HL-60/S4 treated with retinoic acid at 250 ng/mL for 4 days and 3 days (cell line): ENCODE data around the gene IKZF3.
"Not testable (repeated sequence)": the region's sequence is repeated elsewhere in the genome, so short reads cannot be mapped to it uniquely, and the experiment has no call there.

Experiments used
- in situ Hi-C: fragments of 300-500 bp; cut with MboI; formaldehyde crosslinking; loops from 2 replicates; pipeline ENCODE4 v1.7.0; 2022; ENCODE audit warnings: low sequenced_read_pairs

The IKZF3 gene

DNA sequence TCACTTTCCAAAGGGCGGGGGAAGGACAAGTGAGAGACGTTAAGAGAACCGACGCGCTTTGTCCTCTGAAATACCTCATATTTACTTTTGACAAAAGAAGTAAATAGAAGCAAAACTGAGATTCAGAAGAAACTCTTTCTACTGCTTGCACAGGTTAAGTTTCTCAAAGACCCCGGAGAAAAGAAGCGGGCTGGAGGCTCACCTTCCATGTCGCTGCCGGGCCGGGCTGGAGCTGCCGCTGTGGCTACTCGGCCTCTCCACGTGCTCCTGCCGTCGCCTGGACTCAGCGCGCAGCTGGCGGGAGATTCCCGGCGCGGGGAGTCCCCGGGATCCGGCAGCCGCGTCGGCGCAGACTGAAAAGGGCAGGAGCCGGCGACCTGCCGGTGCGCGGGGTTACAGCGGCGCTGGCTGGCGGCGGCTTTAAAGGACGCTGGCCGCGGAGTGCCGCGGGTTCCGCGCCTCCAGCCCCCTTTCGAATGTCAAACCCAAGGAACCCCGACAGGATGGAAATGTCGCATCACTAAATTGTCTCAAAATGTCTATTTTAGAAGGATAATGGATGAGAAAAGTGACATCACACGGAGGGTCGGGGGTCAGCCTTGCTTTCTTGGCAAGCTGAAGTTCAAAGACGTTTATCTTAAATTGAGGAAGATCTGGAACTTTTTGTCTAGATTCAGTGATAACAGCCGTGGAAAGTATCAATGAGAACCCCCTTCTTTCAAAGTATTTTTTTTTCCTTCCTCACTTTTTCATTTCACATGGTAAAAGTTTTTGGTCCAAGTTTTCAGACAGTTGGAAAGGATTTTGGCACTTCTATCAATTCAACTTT lies at the start of gene IKZF3:
TSS of gene IKZF3 (minus strand) at position 395 of the 829 bp plus-strand sequence. CDS start at position 209, 186 bp downstream.
- in situ Hi-C loops = no loop called here

DNA sequence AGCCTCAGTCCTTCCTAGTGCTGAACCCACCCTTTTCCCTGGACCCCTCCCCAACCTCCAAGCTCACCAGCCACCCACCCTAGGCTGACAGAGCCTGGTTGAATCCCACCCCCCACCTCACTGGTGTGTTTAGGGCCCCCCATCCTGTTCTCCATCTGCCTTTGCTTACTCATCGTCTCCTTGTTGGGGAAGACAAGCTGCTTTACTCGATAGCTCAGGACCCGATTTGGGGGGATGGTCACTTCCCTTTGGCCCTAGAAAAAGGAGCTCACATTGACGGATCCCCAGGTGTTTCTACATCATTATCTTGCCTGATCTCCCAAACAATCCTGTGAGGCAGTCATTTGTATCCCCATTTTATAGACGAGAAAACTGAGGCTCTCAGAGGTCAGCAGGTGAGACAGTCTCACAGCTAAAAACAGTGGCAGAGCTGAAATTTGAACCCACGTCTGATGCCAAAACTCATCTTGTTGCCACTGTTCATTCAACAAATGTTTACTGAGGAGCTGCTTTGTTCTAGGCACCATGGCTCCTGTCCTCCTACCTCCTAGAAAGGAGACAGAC lies 44.8 kb upstream of the IKZF3 start:
- in situ Hi-C loops = no loop called here

DNA sequence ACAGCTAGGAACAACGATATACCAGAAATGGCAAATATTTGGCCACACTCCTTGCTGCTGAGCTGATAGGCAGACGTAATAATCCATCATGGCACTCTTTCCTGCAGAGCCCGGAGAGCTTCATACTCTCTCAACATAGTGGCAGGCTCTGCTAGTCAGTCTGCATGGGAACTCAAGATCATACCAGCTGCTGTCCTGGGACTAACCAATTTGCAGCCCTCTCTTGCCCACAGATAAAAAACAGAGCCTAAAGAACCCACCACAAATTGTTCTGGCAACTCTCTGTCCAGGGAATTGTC lies 40.8 kb upstream of the IKZF3 start:
- in situ Hi-C loops = no loop called here

DNA sequence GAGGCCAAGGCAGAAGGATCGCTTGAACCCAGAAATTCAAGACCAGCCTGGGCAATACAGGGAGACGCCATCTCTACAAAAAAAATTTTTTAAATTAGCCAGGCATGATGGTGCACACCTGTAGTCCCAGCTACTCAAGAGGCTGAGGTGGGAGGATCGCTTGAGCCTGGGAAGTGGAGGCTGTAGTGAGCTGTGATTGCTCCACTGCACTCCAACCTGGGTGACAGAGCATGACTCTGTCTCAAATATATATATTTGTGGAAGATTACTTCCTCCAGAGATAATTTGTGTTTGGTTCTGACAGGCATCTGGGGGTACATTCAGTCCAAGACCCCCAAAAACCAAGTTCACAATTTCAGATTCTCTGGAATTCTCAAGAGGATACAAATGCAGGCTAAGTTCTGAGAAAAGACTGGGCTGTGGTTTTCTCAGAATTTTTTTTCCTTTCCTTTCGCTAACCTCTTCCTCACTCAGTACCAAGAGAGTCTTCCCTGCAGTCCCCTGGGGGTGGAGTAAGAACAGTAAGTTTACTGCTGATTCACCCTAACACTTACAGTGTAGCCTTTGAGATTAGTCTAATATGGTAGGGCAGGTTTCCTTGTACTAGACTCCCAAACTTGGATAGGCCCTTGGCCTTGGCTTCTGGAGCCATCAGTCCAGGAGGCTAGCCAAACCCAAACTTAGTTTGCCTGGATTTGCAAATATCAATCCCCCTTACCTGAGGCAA lies 39.2 kb upstream of the IKZF3 start:
- in situ Hi-C loops = no loop called here

DNA sequence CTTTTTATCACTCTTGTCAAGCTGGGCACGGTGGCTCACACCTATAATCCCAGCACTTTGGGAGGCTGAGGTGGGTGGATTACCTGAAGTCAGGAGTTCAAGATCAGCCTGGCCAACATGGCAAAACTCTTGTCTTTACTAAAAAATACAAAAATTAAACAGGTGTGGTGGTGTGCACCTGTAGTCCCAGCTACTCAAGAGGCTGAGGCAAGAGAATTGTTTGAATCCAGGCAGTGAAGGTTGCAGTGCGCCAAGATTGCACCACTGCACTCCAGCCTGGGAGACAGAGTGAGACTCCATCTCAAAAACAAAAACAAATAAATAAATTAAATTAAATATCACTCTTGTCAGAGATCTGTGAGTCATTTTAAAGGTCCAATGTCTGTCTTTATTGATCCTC lies 37.9 kb upstream of the IKZF3 start:
- in situ Hi-C loops = not testable (repeated sequence)

DNA sequence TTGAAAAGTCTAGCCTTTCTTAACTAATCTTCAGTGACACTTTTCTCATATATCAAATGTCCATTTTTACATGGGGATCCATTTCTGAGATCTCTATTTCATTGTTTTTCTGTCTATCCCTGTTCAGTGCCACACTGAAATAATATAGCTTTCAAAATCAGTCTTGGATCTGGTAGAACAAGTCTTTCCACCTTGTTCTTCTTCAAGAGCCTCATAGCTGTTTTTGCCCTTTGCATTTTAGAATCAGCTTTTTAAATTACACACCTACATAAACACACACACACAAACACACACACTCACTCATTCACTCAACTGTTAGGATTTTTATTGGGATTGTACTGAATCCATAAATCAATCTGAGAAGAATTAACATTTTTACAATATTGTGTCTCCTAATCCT lies 35.1 kb upstream of the IKZF3 start:
- in situ Hi-C loops = no loop called here

DNA sequence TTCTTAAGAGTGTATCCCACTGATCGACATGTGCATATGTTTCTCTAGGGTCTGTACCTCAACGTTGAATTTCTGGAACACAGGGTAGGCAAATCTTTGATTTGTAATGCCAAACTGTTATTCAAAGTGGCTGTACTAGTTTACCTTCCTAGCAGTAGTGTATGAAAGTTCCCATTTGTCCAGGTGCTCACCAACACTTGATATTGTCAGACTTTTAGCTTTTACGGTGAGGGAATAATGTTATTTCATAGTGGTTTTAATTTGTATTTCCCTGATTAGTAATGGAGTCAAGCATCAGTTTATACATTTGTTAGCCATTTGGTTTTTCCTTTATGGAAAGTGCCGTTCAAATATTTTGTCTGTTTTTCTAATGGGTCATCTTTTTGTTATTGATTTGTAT lies 34.0 kb upstream of the IKZF3 start:
- in situ Hi-C loops = no loop called here

DNA sequence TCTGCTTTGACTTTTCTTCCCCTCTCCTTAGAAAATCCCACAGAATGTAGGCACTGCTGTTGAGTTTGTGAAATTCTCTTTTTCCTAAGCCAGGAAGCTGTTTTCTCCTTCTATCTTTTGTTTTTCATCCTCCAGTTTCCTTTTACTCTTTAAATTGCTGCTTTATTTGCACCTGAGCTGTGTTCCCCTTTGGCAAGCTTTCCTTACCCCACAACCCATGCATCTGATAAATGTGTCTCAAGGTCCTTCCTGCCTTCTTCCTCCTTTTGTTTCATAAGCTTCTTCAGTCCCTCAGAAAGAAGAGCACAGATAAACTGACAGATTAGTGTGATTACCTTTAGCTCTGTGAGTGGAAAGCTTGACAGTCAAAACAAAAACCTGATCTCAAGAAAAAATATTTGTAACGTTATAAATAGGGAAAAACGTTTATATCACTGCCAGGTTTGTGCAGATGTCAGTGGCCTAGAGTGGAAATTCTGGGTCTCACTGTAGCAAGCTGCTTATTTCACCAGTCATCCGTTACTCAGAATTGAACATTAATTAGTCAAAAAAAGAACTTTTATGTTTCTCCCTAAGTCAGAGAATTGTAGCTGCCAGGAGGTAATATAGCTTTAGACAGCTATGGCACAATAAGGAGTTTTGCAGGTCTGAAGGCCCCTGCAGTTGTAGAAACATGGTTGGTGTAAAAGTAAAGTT lies 30.7 kb upstream of the IKZF3 start:
- in situ Hi-C loops = no loop called here

DNA sequence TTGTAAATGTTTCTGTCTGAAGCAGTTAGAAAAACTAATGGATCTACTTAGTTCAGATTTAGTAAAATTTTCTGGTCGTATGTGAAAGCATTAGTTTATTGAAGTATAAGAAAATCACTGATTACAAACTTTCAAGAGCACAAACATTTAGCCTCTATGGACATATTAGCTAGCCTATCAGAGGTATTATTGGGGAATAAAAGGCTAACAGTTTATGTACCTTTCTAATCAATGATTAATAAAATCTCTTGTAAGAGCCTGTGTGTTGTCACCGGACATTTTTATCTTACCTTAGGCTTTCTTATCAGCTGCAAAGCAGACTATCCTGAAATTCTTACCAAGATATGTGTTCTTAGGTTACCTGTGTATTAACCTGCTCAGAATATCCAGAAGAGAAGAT lies 25.1 kb upstream of the IKZF3 start:
- in situ Hi-C loops = no loop called here

DNA sequence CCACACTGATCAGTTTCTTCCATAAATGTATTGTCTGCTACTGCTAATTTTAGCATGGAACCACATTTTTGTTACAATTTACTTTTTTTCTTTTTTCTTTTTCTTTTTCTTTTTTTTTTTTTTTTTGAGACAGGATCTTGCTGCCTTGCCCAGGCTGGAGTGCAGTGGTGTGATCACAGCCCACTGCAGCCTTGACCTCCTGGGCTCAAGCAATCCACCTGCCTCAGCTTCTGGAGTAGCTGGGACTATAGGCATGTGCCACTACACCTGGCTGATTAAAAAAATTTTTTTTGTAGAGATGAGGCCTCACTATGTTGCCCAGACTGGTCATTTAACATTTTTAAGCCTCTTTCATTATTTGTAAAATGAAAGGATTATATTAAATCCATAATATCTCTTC lies 23.0 kb upstream of the IKZF3 start:
- in situ Hi-C loops = no loop called here

DNA sequence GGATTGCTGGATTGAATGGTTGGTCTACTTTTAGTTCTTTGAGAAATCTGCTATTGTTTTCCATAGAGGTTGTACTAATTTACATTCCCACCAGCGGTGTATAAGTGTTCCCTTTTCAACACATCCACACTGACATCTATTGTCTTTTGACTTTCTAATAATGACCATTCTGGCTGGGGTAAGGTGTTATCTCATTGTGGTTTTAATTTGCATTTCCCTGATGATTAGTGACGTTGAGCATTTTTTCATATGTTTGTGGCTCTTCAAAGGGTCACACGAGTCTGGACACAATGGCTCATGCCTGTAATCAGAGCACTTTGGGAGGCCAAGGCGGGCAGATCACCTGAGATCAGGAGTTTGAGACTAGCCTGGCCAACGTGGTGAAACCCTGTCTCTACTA lies 22.0 kb upstream of the IKZF3 start:
- in situ Hi-C loops = not testable (repeated sequence)

DNA sequence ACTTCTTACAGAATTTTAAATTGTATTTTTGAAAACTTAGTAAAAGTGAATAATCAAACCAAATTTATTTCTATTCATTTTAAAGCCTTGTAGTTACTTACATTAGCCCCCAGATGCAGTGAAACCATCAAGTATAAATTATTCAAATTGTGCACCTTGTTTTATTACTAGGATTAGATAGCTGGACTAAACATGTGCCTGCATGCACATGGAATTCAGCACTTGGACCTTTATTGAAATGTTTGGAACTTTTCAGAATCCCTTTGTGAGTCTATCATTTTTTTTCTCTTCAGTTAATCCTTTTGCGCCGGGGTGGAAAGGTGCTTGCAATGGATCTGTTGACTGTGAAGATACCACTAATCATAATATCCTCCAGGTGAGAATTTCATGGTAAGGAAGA lies 8.6 kb upstream of the IKZF3 start:
- in situ Hi-C loops = no loop called here

DNA sequence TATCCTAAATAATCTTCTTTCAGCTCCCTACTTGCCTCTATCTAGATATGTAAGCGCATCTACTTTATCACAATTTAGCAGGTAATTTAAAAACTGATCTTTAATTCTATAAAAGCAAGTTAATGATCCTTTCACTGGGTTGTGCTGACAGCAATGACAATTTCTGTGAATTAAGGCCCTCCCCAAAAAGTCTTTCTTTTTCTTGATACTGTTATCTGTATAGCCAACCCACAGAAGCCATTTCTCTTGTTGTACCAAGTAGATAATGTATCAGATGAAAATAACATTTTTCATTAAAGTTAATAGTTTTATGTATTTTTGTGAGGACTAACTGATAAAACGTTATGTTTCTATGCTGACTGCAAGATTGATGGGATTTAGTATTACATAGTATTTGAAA lies 7.7 kb upstream of the IKZF3 start:
- in situ Hi-C loops = no loop called here

DNA sequence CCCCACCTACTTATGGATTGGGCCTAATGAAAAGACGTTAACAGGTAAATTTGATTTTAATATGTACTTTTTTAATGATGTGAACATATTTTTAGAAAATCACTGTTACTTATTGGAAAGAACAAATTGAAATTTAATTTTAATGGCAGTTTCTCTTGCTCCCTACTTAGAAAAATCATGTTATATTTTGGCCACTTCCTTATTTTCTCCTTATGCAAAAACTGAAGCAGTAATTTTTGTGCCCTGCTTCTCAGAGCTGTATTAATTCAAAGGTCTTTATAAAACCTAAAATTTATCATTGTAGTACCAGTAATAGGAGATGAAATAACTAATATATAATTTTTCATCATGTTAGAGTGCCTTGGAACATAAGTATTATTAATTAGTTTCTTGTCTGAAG lies 6.7 kb upstream of the IKZF3 start:
- in situ Hi-C loops = no loop called here

DNA sequence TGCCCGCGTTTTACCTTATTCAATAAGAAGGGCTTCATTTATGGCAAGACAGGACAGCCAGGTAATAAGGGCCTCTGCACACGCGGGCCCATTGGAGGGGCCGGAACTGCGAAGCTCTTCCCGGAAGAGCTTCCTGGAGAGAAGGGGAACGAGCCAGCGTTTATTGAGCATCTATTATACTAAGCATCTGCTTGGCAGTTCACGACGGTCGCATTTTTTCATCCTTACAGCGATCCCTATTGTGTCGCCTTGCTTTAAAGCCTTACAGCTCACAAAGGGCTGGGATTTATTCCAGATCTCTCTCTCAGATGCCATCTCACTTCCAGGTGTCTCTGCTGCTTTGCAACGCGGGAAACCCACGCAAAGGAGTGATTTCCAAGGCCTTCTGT lies 4.4 kb upstream of the IKZF3 start:
- in situ Hi-C loops = no loop called here

DNA sequence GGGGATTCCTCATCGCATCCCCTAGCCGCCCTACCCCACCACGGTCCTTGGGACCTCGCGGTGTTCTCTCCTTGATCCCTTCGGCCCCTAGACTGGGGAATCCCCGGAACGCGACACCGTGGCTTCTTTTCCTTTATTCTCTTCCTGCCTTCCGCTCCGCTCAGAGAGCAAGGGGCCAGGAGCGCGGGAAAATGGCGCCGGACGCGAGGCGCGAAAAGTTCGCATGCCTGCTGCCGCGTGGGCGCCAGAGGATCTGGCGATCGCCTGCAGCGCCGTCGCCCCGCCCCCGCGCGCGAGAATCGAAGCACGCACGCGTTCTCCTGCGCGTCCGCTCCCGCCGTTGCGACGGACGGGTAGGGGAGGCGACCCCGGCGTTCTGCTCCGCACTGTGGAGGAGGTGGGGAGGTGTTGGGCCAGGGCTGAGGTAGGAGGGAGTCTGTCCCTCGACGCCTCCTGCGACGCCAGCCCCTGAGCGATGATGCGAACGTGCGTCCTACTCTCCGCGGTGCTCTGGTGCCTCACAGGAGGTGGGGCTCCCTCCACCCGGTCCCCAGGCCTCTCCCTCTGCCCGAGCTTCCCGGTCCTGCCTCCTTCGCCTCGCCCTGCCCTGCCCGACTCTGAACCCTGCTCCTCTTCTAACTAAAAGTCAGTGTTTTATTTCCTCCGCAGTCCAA lies 3.9 kb upstream of the IKZF3 start, which contains the start of gene ZPBP2:
TSS of gene ZPBP2 (plus strand) at position 323 of the 674 bp plus-strand sequence. CDS start at position 476, 153 bp downstream.
- in situ Hi-C loops = no loop called here

DNA sequence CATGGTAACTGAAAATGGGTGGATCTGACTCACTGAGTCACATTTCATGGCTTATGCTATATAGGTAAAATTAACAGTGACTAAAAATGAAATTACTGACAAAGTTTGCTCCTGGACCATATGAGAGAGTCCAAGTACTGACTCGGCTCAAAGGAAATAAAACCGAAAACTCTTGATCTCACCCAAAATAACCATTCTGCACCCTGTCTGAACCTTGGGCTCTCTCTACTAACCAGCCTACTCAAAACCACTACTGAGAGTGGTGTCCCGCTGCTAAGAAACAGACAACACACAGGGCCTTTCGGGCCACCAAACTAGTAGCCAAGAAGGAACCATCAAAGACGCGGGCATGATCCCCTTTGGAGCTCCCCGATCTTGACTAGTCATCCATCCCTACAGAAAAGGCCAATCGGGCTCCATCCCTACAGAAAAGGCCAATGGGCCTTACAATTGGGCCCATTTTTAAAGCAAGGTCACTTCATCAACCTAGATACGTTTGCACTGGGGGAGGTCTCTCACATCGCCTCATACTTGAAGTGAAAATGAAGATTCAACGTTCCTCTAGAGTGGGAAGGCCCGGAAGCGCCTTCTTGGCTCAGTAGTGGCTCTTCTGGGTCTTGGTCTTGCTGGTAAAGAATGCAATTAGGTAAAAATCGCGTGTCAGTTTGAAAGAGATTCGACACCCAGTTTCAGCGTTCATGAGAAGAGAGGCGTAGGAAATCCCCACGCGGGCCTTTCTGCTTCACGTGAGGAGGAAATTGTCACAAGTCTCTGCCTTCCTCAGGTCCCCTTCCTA lies 3.2 kb upstream of the IKZF3 start:
- in situ Hi-C loops = no loop called here

DNA sequence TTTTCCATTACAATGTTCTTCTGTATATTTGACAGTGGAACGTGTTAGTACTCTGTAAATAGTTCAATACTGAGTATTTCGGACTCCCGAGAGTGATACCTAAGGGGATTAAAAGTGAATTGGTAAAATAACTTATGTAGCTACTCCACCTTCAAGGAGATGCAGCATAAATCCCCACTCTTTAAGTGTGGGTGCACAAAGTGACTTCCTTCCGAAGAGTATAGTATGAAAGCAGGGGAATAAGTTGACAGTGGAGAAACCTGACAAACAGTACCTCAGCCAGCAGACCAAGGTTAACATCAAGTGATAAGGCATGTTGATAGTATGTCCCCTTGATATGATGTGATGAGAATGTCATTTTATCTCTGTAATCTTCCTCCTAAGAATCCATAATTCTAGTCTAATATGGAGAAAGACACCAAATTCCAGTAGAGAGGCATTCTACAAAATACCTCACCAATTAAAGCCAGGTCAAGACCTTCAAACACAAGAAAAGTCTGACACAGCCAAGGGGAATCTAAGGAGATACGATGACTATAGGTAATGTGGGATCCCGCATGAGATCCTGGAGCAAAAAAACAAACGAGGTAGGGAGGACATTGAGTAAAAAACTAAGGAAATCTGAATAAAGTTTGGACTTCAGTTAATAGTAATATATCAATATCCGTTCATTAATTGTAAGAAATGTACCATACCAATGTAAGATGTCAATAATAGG lies 2.1 kb upstream of the IKZF3 start:
- in situ Hi-C loops = no loop called here

DNA sequence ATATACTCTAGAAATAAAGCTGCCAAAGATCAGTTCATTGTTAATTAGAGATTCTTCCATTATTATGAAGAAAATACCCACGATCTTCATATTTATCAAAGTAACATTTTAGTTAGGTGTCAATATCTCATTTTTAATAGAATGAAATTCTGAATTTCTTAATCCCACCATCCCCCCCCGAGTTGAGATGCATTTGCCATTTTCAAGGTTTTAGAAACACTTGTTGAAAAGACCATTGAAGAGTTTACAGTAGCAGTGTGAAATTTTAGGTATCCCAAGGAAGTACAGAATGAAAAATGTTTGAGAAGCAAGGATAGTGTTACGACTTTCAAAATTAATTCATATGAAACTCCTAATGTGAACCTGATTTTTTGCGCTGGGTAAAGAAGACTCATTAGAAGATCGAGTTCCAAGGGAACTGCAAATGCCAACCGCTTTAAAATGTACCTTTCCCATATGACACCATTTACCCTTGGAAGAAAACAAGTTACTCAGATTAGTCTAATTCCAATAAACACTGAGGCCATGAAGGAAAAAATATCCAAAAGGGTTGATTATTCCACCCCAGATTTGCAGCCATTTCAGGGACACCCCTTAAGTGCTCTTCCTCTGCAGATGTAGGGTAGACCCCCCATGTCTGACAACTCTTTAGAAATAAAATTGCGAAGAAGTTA lies 731 bp downstream of the IKZF3 start:
- in situ Hi-C loops = no loop called here
